GM12891 (cell line): ENCODE data around the gene SLC12A7.

Source experiments
- POLR2A ChIP-seq: IDR thresholded peaks from 2 replicates; pipeline ENCODE4 v1.6.1; 2011; ENCODE audit warnings: low read depth, low read length, control low read depth
- POLR2AphosphoS5 ChIP-seq: IDR thresholded peaks from 2 replicates; pipeline ENCODE4 v1.6.1; 2011; ENCODE audit warnings: low read depth, low read length, control low read depth
- SPI1 ChIP-seq: IDR thresholded peaks from 2 replicates; pipeline ENCODE4 v1.6.1; 2011; ENCODE audit warnings: low read depth, low read length, control low read depth
- TAF1 ChIP-seq: IDR thresholded peaks from 2 replicates; pipeline ENCODE4 v1.6.1; 2011; ENCODE audit warnings: low read depth, low read length, control low read depth

DNA sequence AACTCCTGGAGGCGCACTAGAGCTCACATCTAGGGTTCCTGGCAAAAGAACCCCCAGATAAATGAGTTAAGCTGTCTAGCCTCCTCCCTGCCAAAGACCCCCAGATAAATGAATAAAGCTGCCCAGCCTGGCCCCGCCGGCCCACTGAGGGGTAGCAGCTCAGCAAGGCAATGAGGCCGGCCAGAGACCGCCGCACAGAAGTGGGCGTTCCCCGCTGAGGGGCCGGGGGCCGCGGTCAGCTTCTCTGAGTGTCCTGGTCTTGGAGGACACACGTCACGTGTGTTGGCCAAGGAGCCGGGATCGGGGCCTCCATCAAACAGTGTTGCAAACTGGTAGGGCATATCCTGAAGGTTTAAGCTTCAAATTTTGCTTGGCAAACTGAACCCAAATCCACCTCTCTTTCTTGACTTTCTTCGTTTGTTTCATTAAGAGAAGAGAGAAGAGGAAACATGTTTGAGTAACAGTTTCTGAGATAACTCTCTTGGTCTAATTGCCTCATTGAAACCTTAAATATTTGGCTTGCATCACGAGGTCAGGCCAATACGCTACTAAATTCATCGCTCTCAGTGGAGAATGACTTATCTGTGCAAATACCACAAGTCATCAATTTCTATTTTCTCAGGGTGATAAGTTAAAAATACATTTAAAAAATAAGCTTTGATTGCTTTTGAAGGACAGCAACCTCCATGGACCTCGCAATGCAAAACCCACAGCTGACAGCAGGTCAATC is 11.7 kb upstream of the SLC12A7 start:
- TF ChIP-seq POLR2AphosphoS5 (no peak), POLR2A (no peak), TAF1 (no peak), SPI1 (no peak)
